ENCODE data around the gene TPRN.

DNA sequence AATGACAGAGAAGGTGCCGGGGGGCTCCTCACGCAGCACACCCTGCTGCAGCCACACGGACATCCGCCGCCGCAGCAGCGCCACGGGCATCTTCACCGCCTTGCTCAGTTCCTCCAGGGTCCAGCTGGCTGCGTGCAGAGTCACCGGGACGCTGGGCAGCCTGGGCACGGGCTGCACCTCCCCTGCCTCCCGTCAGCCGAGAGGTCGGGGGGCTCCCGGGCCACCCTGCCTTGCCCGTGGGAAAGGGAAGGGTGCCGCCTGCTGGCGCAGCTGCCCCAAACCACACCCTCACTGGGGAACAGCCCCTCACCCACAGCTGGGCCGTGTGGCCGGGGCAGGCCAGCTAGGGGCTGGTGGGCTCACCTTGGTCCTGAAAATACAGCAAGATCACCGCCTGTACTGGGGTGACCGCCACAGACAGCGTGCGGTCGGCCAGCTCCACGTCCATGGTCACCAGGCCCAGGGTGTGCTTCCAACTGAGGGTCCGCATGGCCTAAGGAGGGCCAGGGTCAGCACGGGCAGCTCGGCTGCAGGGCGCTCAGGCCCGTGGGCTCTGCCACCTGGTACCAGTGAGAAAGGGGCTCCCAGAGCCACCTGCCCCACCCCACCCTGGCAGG, 25.1 kb downstream of the TPRN start:
- TF ChIP-seq ELF1 (IDR thresholded peaks at IDR 0.05; ENCODE audit: borderline replicate concordance, low read depth), result no peak
- TF ChIP-seq POLR2AphosphoS5 (IDR thresholded peaks at IDR 0.05; ENCODE audit: low read depth, low read length), result no peak
- TF ChIP-seq CTCF (IDR thresholded peaks at IDR 0.05 in 2 of 3, conservative IDR thresholded peaks at IDR 0.05 in 1 of 3; ENCODE audit: borderline replicate concordance in 1 of 3, insufficient read depth in 1 of 3, low read depth in 2 of 3, low read length in 2 of 3), result no peak
- no peak for TF ChIP-seq ATF3 (IDR thresholded peaks at IDR 0.05)
- no peak for TF ChIP-seq CBX3 (IDR thresholded peaks at IDR 0.05; ENCODE audit: low read depth)
- no peak for TF ChIP-seq EZH2 (IDR thresholded peaks at IDR 0.05)
- TF ChIP-seq POLR2A (IDR thresholded peaks at IDR 0.05; ENCODE audit: borderline replicate concordance, extremely low read depth, insufficient read depth, insufficient read length), result no peak
- no peak for TF ChIP-seq SRF (IDR thresholded peaks at IDR 0.05; ENCODE audit: low read depth)
- no peak for TF ChIP-seq RAD21 (IDR thresholded peaks at IDR 0.05; ENCODE audit: low read depth)
- no peak for TF ChIP-seq CEBPB (IDR thresholded peaks at IDR 0.05; ENCODE audit: low read depth)
- TF ChIP-seq SP1 (IDR thresholded peaks at IDR 0.05; ENCODE audit: low read depth), result no peak
